DMS53 treated with DMSO at 0.1 percent for 48 hours (cell line): ENCODE results near the gene NEK5.
A peak's percentile ranks its signal among the peaks of the same experiment; 100 is the strongest.

ENCODE experiments used
- DNase-seq: peaks from one replicate; lab custom pipeline; 2025; ENCODE audit not compliant: unreplicated experiment; lab: John Stamatoyannopoulos, UW

NEK5 gene

DNA sequence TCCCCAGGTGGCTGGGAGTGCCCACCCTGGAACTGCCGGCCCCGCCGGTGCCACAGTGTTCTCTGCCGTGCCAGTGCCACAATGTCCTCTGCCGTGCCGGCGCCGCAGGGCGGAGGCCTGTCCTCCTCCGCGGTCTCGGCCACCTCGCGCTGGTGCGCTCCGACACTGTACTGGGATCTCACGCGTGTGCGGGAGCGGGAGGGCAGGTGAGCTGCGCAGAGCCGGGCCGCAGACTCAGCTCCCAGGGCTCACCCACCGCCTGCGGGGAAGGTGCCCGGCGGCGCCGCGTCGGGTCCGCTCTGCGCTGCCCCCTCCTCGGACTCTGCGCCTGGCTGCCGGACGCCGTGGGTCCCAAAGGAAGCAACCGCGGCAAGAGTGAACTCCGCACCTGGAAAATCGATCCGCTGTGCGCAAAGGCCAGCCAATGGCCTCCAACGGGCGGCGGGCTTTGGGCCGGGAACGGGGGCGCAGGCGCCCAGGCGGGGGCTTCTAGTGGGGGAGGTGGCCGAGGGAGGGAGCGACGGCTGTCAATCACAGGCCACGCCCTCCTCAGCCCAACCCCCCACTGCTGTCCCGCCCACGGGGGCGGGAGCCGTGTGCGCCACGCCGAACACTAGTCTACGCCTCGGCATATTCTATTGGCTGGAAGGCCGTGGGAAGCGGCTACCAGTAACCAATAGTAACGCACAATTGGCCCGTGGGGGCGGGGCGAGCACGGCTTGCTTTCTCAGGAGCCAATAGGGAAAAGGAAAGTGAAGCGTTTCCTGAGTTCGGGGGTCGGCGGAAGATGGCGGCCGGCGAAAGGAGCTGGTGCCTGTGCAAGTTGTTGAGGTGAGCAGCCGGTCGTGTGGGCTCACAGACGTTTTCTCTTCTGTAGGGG, 117.0 kb downstream of the NEK5 start, which contains the start of gene ALG11:
TSS of gene ALG11 (plus strand) at position 767 of the 880 bp plus-strand sequence. CDS start at position 788, 21 bp downstream.
- peak; percentile 95 for DNase-seq

DNA sequence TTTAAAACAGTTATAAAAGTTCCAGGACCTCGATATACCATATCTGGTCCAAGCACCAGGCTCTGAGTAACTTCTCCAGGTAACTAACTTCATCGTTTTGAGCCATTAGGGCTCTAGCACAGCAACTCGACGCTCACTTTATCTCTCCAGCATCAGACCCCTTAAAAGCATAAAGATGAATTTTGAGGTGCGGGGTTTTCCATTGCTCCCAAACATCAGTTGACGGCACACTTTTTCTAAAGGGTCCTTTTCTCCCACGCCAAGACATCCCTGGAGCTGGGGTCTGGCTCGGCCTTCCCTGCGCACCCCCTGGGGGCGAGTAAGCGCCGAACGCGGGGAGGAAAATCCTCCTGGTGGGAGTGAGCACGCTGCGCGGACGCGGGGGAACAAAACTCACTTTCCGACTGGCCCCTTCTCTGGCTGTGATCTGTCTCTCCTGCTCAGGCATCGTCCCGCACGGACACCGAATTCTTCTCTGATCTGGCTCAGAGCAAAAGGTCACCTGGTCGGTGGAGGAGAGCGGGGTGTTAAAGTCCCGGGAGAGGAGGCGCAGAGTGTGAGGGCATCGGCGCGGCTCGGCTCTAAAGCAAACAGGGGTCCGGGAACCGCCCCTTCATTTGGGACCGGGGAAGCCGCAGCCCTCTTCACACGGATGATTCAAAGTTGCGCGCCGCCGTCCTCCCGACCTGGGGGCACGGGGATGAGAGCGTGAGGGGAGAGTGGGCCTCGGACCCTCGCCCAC, 117.8 kb downstream of the NEK5 start, which contains the start of gene ATP7B:
TSS of gene ATP7B (minus strand) at position 561 of the 742 bp plus-strand sequence. CDS start at position 448, 113 bp downstream.
- peak; percentile 42 for DNase-seq

DNA sequence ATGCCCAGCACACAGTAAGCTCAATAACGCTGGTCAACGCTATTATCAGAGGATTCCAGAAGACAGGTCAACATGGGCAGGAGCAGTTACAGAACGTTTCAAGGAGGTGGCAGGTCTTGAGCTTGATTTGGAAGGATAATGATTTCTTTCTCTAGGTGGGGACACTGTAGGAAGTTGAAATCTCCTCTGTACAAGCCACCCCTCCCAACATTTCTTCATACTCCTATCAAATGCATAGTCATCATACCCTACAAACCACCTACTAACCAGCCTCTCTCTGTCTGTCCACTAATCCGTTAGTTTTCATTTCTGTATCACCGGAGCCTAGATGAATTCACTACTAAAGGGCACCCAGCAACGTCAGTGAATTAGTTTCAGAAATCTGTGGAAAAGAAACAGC, 118.9 kb downstream of the NEK5 start:
- DNase-seq = no peak

DNA sequence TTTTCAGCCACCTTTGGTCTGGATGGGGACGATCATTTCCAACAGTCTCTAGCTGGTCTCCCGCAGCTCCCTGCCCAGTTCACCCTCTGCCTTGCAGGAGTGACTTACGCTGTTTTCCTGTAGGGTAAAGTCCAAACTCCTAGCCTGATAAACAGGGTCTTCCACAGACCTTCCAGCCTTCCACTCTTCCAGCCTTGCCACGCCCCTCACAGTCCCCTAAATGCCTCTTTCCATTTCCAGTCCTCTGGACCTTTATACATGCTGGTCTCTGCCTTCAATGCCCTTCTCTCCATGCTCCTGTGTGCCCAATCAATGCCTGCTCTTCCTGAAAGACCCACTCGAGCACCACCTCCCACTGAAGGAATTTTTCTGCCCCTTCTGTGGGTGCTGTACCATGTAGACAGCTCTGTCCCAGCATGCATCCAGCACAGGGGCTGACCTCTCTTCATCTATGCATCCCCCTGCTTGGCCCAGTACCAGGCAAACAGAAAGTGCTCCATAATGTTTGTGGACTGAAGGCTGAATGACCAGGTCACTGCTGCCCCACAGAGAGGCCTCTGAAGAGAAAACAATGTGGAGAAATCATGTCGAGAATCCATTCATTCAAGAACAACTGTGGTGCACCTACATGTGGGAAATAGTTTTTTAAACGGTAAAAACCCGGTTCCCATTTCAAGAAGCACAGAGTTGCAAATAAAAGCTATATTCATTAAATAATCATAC, 122.2 kb downstream of the NEK5 start:
- DNase-seq = no peak

DNA sequence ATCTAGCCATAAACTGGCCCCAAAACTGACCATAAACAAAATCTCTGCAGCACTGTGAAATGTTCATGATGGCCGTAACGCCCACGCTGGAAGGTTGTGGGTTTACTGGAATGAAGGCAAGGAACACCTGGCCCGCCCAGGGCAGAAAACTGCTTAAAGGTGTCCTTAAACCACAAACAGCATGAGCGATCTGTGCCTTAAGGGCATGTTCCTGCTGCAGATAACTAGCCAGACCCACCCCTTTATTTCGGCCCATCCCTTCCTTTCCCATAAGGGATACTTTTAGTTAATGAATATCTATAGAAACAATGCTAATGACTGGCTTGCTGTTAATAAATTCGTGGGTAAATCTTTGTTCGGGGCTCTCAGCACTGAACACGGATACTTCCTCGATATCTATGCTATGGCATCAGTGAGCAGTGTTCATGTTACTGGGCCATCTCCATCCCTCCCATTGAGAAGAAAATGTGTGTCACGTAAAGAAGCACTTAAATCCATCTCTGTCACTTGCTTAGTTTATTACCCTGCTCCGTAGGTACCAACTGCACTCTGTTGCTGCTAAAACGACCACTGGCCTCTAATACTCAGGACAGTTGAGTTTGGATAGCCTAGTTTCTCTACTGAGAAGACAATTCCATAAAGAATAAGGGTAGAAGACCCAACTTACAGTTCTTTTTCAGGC, 122.9 kb downstream of the NEK5 start:
- DNase-seq = no peak

DNA sequence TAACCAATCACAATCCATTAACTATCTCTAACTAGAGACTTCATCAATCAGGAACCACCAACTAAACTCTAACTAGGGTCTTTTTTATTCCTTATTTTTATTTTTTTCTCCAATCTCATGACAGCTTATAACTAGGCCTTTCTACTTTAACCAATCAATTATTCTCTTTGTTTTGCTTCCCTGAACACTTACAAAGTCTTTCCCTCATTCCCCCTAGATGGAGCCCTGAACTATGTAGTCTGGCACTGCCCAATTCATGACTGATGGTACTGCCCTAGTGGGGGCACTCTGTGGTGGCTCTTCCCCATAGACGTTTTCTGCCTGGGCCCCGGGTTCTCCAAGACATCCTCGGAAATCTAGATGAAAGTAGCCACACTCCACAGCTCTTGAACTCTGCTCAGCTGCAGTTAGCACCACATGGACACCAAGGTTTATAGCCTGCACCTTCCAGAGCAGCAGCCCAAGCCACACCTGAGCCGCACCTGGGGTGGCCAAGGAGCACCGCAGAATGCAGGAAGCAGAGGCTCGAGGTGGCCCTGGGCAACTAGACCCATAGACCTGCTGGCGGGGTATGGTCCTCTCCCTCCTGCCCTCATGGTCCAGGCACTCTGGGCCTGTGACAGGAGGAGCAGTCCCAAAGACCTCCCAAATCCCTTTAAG, 124.2 kb downstream of the NEK5 start:
- DNase-seq = no peak

DNA sequence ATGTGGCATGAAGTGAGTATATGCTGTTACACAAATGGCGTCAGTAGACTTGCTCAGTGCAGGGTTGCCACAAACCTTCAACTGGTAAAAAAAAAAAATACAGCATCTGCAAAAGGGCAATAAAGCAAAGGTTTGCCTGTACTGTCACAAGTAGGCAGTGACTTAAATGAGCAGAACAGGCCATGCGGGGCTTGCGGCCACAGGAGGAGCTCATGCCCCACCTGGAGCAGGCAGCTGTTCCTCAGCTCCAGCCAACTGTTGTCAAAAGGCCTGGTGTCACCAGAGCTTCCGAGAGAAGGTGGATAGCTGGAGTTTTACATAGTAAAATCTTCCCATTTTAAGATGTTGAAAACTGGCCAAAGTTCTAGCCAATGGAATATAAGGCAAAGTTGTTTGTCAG, 125.3 kb downstream of the NEK5 start:
- DNase-seq = no peak

DNA sequence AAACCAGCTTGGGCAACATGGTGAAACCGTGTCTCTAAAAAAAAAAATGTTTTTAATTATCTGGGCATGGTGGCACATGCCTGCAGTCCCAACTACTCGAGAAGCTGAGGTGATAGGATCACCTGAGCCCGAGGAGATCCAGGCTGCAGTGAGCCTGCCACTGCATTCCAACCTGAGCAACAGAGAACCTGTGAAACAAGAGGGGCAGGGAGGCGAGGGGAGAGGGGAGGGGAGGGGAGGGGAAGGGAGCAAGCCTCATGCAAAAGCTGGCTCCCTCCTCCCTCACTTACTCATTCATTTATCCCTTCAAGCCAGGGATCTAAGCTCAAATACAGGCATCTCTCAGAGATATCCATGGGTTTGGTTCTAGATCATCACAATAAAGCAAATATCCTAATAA, 126.5 kb downstream of the NEK5 start:
- no peak for DNase-seq

DNA sequence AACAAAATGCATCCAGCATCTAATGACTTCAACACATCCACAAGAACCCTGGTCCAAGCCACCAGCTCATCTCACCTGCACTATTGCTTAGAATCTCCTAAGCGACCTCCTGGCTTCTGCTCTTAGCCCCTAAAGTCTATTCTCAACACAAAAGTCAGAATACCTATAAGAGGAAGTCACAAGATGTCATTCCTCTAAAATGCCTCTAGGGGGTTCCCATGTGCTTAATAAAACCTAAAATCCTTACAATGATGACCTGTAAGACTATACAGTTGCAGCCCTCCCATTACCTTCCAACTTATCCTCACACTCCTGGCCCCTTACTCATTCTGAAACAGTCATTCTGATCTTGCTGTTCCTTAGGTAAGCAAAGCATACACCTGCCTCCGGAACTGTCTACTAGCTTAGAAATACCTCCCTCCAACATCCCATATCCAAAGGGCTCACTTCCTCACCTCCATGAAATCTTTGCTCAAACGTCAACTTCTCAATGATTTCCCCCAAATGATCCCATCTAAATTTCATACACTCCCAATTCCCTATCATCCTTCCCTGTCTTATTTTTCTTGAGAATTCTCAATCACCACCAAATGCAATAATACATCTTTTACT, 127.6 kb downstream of the NEK5 start:
- DNase-seq = peak; percentile 52

DNA sequence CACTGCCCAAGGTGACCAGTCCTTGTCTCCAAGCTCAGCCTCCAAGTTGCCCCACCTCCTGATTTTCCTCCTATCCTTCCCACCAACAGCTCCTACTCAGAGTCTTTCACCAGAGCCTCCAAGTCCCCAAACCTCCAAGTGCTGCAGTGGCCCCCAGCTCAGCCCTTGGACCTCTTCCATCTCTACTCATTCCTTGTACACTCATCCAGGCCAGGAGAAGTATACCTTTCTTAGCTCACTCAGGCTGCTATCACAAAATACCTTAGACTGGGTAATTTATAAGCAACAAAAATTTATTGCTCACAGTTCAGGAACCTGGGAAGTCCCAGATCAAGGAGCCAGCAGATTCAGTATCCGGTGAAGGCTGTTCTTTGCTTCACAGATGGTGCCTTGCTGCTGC, 129.0 kb downstream of the NEK5 start:
- no peak for DNase-seq

DNA sequence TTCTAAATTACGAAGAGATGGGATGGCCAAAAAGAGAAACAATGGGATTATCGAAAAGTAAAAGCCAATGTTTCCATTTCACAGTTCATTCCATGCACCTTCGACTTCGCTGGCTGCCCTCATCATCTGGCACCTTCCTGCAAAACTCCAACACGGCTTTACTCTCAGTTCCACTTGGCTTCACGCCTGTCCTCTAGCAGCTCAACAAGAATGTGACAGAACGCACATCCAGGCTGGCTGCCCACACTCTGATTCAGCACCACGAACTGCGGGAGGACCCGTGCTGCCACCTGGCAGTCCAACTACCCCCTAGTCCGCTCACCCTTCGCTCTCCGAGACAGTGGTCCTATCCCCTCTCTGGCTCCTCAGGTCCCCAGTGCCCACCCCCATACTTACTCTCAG, 129.4 kb downstream of the NEK5 start:
- DNase-seq = no peak

DNA sequence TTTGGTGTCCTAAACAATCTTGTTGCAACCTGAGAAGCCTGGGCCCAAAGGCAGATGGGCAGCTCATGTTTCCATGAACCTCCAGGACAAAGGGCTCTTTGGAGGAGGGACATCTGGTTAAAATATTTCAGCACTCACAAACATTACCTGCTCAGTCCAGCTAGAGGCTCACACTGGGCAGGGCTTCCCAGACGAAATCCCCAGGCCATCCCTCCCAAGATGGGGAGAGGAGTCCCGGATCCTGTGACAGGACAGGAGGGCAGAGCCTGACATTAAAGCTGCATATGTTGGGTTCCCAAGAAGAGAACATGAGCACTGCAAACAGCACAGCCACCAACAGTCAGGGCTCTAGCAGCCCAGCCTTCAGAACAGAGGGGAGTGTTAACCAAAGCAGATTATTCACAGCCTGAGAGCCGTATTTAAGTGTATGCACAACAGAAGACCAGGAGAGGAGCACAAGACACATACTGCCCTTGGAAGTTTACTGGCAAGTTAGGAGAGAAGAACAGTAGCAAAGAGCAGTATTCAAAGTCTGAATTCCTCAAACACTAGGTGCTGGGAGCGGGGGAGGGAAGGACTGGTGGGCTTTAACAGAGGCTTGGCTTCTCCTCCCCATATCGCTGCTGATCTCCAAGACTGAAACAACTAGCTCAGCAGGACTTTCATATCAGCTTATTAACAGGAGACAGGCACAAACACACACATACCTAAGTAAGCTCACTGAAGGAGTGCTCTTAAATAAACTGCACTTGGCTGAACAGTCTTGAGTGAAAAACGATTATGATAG, 130.0 kb downstream of the NEK5 start:
- peak; percentile 72 for DNase-seq

DNA sequence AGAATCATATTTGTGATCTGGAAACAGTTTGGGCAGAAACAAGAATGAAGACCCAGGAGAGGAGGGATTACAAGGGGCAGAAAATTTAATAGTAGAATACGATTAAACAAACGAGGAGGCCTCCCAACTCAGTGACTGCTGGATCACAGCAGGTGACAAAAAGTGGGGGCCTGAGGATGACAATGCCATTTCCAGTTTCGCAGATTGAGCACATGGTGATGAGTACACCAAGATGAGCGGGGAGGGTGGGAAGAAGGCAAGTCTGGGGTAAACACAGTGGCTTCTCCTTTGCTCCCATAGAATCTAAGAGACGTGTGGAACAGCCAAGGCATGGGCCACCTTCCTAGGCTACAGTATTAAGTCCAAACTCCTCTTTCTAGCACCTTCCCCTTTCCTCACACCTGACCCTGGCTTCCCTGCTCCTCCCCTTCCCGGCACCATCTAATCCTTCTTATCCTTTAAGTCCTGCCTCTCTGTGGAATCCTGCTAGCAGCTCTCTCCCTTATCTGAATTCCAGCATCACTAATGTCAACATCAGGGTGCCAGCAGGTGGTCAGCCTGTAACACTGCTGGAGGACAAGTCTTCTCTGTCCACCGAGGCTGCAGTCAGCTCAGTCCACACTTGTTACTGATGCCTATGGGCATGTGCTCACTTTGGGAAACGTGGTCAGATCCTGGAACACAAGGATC, 131.1 kb downstream of the NEK5 start:
- DNase-seq = peak; percentile 81

DNA sequence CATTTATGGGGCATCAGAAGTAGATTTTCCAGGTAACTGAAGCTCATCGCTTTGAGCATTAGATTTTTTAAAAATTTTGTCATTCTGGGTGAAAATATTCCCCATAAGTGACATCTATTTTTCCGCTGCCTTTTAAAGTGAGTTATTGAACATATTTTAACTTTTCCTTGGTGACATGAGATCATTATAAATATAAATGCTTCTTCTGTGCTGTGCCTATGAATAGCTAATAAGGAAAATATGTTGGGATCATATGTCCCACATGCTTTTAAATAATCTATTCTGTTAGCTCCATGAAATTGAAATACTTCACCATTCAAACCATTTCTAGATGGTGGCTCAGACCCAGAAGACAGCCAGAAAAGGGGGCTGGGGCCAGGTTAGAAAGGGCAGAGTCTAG, 131.7 kb downstream of the NEK5 start:
- no peak for DNase-seq

DNA sequence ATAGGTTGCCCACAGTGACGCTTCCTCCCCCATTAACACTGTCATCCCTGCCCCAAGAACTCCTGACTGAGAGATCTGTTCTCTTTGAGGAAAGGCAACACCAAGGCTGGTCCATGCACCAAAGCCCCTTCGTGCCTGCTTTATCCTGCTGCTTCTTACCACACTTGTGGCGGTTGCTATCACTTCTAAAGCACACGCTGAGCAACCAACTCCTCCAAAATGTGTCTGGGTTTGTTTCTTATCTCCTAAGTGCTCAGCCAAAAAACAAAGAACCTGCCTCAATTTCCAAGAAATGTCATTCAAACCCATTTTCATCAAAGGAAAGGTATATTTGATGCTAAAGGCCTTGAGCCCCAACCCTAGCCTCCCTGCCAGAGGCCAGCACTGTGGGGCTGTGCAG, 132.2 kb downstream of the NEK5 start:
- DNase-seq = no peak

DNA sequence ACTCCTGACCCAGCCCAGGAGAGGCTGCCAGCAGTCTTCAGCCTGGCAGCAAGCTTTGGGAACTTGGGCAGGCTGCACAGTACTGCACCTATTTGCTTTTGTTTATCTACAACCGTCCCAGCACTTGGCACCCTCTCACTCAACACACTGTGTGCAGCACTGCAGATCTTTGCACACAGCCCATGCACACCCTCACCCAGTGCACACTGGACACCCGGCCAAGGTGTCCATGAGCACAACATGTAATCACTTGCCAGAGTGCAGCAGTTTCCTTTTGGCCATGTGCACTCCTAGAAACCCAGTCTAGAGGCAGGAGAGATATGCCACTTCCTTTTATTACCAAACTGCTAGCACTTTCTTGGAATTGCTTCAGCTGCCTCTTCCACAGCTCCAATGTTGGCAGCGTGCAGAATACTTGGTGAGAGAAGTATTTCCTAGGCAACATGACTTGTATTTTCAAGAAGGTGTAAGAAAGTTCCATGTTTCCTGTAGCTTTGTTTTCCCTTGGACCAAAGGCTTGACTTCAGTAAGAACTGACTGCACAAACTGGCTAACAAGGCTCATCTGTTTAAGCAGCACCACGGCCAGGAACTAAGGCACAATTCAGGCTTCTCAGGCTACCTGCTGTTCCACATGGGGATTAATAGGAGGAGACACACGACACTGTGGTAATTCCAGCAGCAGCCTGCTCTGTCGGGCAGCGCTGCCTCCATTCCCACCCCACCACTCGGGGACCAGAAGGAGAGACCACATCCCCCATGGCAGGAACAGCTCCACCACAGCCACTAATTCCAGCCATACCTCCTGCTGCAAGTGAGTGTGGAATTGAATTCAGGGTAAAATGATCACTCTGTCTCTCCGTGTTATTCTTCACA, 133.0 kb downstream of the NEK5 start:
- DNase-seq = no peak

DNA sequence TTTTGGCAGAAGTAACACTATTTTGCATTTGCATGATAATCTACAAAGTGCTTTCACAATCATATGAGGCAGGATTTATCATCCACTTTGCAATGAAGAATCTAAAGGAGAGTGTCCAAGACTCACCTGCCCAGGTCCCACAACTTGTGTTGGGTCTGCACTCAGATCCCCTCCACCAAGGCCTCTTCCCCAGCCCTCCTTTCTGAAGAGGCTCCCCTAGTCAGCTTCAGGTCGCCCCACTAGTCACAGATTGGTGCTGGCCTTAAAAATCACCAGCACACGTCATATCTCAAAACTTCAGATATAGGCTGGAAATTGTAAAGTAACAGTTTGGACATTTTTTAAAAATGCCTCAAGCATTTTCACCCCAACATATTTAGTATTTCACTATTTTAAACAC, 135.2 kb downstream of the NEK5 start:
- DNase-seq = no peak
